MCF 10A (cell line): ENCODE measurements around the gene CCL14. TPM values are rescaled to one million over a fixed set of nuclear protein-coding genes. Genes with fewer than 3 reads are reported as not detected.

Experiments
- BruUV-seq: library from RNA; stranded (reverse); fragments of 400-500 nt; replicated peaks from 2 replicates; lab custom pipeline; 2021; lab: Mats Ljungman, UMichigan
- CTCF ChIA-PET: fragments of 300-600 bp; sonication (Branson Sonifier 250); formaldehyde crosslinking; extraction: SDS; loops from one replicate; lab custom pipeline; 2021; ENCODE audit warnings: antibody characterized with exemption, inconsistent platforms; lab: Yijun Ruan, JAX
- POLR2A ChIA-PET: fragments of 300-600, 350-650 bp; sonication (Branson Sonifier 250); formaldehyde crosslinking; extraction: SDS; loops from one replicate; lab custom pipeline; 2020; ENCODE audit warnings: antibody characterized with exemption, inconsistent platforms; lab: Yijun Ruan, JAX
- DNase-seq: peaks from one replicate; pipeline ENCODE4 v3.0.0-alpha.2; 2018; ENCODE audit not compliant: unreplicated experiment
- H3K27ac Mint-ChIP-seq: one replicate; pipeline ENCODE4 v1.8.0; 2022; ENCODE audit warnings: mild to moderate bottlenecking, low read depth, mixed read lengths; ENCODE audit not compliant: unreplicated experiment
- H3K27me3 Mint-ChIP-seq: one replicate; pipeline ENCODE4 v1.8.0; 2022; ENCODE audit warnings: mixed read lengths; ENCODE audit not compliant: insufficient read depth, unreplicated experiment
- H3K36me3 Mint-ChIP-seq: one replicate; pipeline ENCODE4 v1.8.0; 2022; ENCODE audit warnings: mild to moderate bottlenecking, moderate library complexity, mixed read lengths; ENCODE audit not compliant: insufficient read depth, unreplicated experiment
- H3K4me1 Mint-ChIP-seq: one replicate; pipeline ENCODE4 v1.8.0; 2022; ENCODE audit warnings: mixed read lengths; ENCODE audit not compliant: insufficient read depth, unreplicated experiment
- H3K4me3 Mint-ChIP-seq: one replicate; pipeline ENCODE4 v1.8.0; 2022; ENCODE audit warnings: mild to moderate bottlenecking, moderate library complexity, mixed read lengths; ENCODE audit not compliant: unreplicated experiment
- H3K9me3 Mint-ChIP-seq: one replicate; pipeline ENCODE4 v1.8.0; 2022; ENCODE audit warnings: mixed read lengths; ENCODE audit not compliant: unreplicated experiment
- CTCF ChIP-seq: fragments of 200-600 bp; IDR thresholded peaks from one replicate; pipeline ENCODE4 v1.8.0; 2022; ENCODE audit warnings: antibody characterized with exemption, mild to moderate bottlenecking; ENCODE audit not compliant: unreplicated experiment
- intact Hi-C: fragments of 100-400 bp; cut with micrococcal nuclease; formaldehyde crosslinking; loops from 2 replicates; pipeline ENCODE4 v1.14.1; 2022
- total RNA-seq: library from RNA; stranded (reverse); gene quantifications from 2 replicates; pipeline ENCODE4 v1.2.3, GENCODE V29; 2022

Gene CCL14
- total RNA-seq, 1 experiment from 2014 or later, result not detected

DNA sequence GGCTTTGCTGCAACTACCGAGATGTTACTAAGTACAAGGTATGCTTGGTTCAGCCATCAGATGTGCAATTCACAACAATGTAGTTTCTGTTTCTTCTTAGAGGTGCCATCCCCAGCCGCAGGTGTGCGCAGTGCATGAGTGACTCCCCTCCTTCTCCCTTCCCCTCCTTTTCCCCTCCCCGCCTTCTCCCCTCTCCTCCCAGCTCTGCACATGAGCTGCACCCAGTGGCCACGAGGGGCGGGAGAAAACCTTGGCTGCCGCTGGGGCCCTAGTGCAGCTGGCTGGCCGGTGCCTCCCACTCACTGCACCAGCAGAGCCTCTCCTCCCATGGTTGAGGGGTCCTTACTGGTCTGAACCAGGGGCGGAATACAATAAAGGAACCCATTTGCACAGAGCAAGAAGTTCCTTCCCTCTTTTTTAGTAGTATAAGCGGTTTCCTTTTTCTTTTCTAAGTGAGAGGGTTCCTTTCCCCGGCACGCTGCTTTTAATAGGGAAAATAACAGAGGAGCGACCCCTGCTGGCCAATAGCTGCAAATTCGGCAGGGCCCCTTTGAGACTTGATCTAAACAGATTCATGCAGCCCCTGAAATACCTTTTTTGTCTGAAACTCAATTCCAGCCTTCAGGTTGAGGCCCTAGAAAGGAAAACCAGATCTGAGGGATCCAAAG, 22.6 kb upstream of the CCL14 start:
- ChIA-PET POLR2A (no interaction called here), CTCF (interaction anchor here (0.6 kb wide), 1 partner anchor 137 kb away, joined by 3 read pairs; no protein-coding TSS in a partner anchor)
- intact Hi-C loops, result no loop called here
- Mint-ChIP-seq H3K36me3 (no peaks in the 10 kb centered on the region), H3K27ac (no peak overlapping the region), H3K4me1 (no peaks in the 10 kb centered on the region), H3K27me3 (peaks cover 52% of the 10 kb centered on the region), H3K4me3 (no peak overlapping the region), H3K9me3 (no peaks in the 10 kb centered on the region)
- peak; percentile 32 for TF ChIP-seq CTCF
- peak; percentile 34 for DNase-seq
- BruUV-seq, result no TSS peak

GRCh38 chr17:36004594-36005108, 18.1 kb upstream of the CCL14 start:
- Mint-ChIP-seq H3K36me3 (no peaks in the 10 kb centered on the region), H3K27ac (no peak overlapping the region), H3K9me3 (no peaks in the 10 kb centered on the region), H3K4me3 (no peak overlapping the region), H3K4me1 (no peaks in the 10 kb centered on the region), H3K27me3 (peaks cover 21% of the 10 kb centered on the region)
- ChIA-PET CTCF (interaction anchor here (1.0 to 2.0 kb wide), 3 partner anchors 20 to 144 kb away, joined by 4 to 8 read pairs (median 4); no protein-coding TSS in a partner anchor), POLR2A (no interaction called here)
- no peak for DNase-seq
- intact Hi-C loops, result no loop called here
- TF ChIP-seq CTCF, result no peak
- BruUV-seq, result no TSS peak

DNA sequence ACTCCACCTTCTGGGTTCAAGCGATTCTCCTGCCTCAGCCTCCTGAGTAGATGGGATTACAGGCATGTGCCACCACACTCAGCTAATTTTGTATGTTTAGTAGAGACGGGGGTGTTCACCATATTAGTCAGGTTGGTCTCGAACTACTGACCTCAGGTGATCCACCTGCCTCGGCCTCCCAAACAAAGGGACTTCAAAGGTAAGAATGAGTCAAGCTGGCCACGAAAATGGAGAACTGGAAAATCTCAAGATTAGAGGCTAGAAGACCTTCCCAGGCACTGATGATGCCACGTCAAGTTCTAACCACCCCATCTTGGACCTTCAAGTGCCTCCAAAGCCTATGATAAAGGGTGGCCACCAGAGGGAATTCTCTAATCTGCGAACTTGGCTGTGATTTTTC, 16.1 kb upstream of the CCL14 start:
- intact Hi-C loops, result no loop called here
- no peak for DNase-seq
- Mint-ChIP-seq H3K27me3 (peaks cover 32% of the 10 kb centered on the region), H3K9me3 (no peaks in the 10 kb centered on the region), H3K36me3 (no peaks in the 10 kb centered on the region), H3K4me3 (no peak overlapping the region), H3K27ac (no peak overlapping the region), H3K4me1 (no peaks in the 10 kb centered on the region)
- ChIA-PET POLR2A (no interaction called here), CTCF (no interaction called here)
- no TSS peak for BruUV-seq
- TF ChIP-seq CTCF, result no peak

DNA sequence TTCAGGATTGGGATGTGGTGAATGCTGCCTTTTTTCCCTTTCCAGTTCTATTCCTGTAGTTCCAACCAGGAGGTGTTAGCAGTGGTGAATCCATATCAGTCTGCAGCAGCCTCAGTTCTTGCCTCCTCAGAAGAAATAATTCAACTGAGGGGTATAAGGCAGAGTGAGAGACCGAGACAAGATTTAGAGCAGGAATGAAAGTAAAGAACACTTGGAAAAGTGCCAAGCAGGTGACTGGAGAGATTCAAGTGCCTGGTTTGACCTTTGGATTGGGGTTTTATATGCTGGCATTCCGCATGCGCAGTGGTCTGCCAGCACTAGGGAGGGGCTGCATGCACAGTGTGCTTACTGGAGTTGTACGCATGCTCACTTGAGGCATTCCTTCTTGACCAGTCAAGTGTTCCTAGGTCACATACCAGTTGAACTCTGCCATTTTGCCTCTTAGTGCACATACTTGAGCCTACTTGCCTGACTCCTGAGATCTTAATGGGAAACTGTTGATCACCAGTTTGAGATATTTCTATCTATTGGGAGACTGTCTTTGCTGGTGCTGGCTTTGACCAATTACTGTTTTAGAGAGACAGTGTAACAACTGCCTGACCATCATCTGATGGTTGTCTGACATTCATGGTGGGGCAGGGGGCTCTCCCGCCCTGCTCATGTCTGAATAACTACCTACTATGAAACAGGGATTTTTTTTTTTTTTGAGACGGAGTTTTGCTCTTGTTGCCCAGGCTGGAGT, 15.5 kb upstream of the CCL14 start:
- Mint-ChIP-seq H3K9me3 (no peaks in the 10 kb centered on the region), H3K36me3 (no peaks in the 10 kb centered on the region), H3K27me3 (peaks cover 38% of the 10 kb centered on the region), H3K27ac (no peak overlapping the region), H3K4me3 (no peak overlapping the region), H3K4me1 (no peaks in the 10 kb centered on the region)
- ChIA-PET CTCF (interaction anchor here (0.6 to 1.4 kb wide), 2 partner anchors 109 to 147 kb away, joined by 3 to 7 read pairs; no protein-coding TSS in a partner anchor), POLR2A (no interaction called here)
- DNase-seq, result no peak
- intact Hi-C loops, result no loop called here
- TF ChIP-seq CTCF, result no peak
- no TSS peak for BruUV-seq
